K562 (cell line): ENCODE measurements around the gene DLST.

Experiments
- BHLHE40 ChIP-seq: IDR thresholded peaks from 2 replicates; pipeline ENCODE4 v1.6.1; 2011; ENCODE audit warnings: low read length, improper control_type of control experiment
- CEBPB ChIP-seq: fragments of 450-650 bp; IDR thresholded peaks from 2 replicates; pipeline ENCODE4 v1.6.1; 2016; ENCODE audit warnings: missing genetic modification characterization, missing compliant biosample characterization
- CTCF ChIP-seq, 3 experiments: IDR thresholded peaks in 2 of 3; conservative IDR thresholded peaks in 1 of 3; 2 replicates each; pipeline ENCODE4 v1.5.1; 2011 to 2012; ENCODE audit warnings: low read length in 3 of 3, mild to moderate bottlenecking in 3 of 3, control low read depth in 2 of 3, improper control_type of control experiment in 1 of 3, inconsistent platforms in 1 of 3, low read depth in 1 of 3, mixed read lengths in 1 of 3, moderate library complexity in 1 of 3; ENCODE audit not compliant: insufficient read depth in 2 of 3
- MAFF ChIP-seq: IDR thresholded peaks from 2 replicates; pipeline ENCODE4 v1.6.1; 2012; ENCODE audit warnings: low read length, improper control_type of control experiment
- MED1 ChIP-seq: sonication (generic); formaldehyde crosslinking; IDR thresholded peaks from 2 replicates; pipeline ENCODE4 v1.8.1; 2023; ENCODE audit warnings: missing genetic modification reagents, borderline replicate concordance
- MXI1 ChIP-seq: IDR thresholded peaks from 2 replicates; pipeline ENCODE4 v1.6.1; 2011; ENCODE audit warnings: low read depth, mild to moderate bottlenecking, improper control_type of control experiment, low read length
- NR0B1 ChIP-seq: fragments of 450-650 bp; IDR thresholded peaks from one replicate; pipeline ENCODE4 v1.6.1; 2018; ENCODE audit warnings: mild to moderate bottlenecking, moderate library complexity; ENCODE audit not compliant: partially characterized antibody
- NRF1 ChIP-seq, 2 experiments: fragments of 450-650 bp; IDR thresholded peaks in 1 of 2; conservative IDR thresholded peaks in 1 of 2; 2 replicates each; pipeline ENCODE4 v1.6.1; 2014; ENCODE audit warnings: mild to moderate bottlenecking in 2 of 2
- POLR2AphosphoS2 ChIP-seq: IDR thresholded peaks from 2 replicates; pipeline ENCODE4 v1.6.1; 2012; ENCODE audit warnings: low read length, improper control_type of control experiment
- SMC3 ChIP-seq: conservative IDR thresholded peaks from 2 replicates; pipeline ENCODE4 v1.6.1; 2011; ENCODE audit warnings: low read depth, low read length, improper control_type of control experiment; ENCODE audit not compliant: insufficient read depth
- TRIM24 ChIP-seq, 2 experiments: fragments of 450-650 bp; IDR thresholded peaks; 2 replicates each; pipeline ENCODE4 v1.6.1; 2016

DNA sequence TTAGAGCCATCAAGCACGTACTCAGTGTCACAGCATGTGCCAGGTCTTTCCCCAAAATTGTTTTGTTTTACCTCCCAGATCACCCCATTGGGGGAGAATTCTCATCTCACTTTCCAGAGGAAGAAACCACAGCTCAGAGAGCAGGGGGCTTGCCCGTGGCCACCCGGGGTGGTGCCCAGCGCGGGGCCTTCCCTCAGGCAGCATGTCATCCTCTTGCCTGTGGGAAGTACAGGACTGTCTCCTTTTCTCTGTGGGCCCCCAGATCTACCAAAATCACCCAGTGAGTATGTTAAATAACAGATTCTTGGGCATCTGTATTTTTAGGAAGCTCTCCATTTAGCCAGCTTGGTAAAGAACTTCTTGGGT, 35.4 kb downstream of the DLST start:
- no peak for TF ChIP-seq BHLHE40
- TF ChIP-seq CEBPB: no peak
- no peak for TF ChIP-seq TRIM24 (IDR thresholded peaks at IDR 0.05)
- no peak for TF ChIP-seq NRF1 (conservative IDR thresholded peaks at IDR 0.05 in 1 of 2, IDR thresholded peaks at IDR 0.05 in 1 of 2)
- TF ChIP-seq SMC3: no peak
- TF ChIP-seq POLR2AphosphoS2: no peak
- no peak for TF ChIP-seq MXI1
- TF ChIP-seq NR0B1: no peak
- no peak for TF ChIP-seq MAFF
- TF ChIP-seq MED1 (CRISPR knock-in tag): no peak
- TF ChIP-seq CTCF (IDR thresholded peaks at IDR 0.05 in 2 of 3, conservative IDR thresholded peaks at IDR 0.05 in 1 of 3; ENCODE audit: insufficient read depth in 2 of 3, low read depth in 1 of 3, low read length in 3 of 3): no peak
